Measurements from ENCODE around the gene FIBP.

The FIBP gene

DNA sequence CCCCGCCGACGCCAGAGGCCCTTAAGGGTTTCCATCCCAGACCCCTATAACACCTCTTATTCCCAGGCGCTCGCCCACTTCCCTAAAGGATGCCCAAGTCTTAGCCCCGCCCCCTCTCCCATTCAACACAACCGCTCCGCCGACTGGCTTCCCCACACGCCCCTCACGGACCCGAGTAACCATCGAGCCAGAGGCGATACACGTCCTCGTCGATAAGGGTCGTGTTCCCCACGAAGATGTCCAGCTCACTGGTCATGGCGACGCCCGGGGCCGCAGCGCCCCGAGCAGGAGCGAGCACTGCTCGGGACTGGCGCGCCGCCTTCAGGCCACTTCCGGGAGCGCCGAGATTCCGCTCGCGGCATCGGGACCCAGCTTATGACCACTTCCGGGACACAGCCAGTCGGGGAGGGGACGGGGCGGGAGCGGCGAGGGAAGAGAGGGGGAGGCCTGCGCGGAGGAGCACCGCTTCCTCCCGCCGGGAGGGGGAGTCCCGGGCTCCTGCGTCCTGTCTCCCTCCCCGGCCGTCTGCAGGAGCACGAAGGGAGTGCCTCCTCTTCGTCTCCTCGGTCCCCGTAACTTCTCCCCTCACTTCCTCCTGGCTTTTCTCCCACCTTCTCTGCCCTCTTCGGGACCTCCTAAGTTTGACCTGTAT lies at the start of gene FIBP:
FIBP (minus strand) TSS at position 309 of the 652 bp plus-strand sequence; CDS start at position 256, 53 bp downstream.
- peak; percentile 86 for DNase-seq (ENCODE audit: low read depth)

DNA sequence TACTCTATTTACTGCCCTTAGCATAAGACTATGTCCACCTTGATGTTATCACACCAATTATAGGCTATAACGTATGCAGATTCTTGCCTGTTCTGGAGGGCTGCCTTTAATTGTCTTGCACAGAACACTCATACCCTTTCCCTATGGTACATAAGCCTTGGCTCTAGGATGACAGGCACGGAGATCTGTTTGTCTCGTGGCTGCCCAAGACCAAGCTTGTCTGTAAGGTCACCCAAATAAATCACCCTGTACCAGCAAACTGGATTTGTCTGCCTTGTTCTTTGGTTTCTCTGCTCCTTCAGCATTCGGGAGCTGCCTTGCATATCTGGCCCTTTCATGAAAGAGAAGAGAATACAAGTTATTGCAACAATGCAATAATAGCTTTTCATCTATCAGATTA lies 49.5 kb upstream of the FIBP start:
- no peak for DNase-seq (ENCODE audit: low read depth)

DNA sequence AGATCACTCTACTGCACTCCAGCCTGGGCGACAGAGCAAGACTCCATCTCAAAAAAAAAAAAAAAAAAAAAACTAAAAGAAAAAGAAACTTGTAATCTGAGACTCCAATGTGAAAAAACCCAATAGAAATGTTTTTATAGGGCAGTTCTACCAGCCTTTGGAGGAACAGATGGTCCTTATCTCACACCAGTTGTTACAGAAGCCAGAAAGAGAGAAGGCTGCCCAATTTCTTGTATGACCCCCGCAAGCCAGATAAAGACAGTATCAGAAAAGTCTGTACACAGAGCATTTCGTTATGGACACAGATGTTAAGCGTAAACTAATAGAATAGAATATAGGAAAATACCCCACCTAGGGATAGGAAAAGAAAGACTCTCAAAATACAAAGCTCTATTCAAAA lies 45.7 kb upstream of the FIBP start:
- DNase-seq (ENCODE audit: low read depth): no peak

DNA sequence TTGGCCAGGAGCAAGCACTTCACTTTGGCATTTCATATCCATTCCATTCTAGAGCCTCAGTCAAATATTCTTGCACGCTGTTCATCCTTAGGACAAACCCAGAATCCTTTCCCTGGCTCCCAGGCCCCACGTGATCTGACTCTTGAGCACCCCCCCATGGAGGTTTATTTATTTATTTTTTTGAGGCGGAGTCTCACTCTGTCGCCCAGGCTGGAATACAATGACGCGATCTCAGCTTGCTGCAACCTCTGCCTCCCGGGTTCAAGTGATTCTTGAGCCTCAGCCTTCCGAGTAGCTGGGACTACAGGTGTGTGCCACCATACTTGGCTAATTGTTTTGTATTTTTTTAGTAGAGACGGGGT lies 44.3 kb upstream of the FIBP start:
- no peak for DNase-seq (ENCODE audit: low read depth)

GRCh38 chr11:65931773-65932557 lies 43.7 kb upstream of the FIBP start:
- no peak for DNase-seq (ENCODE audit: low read depth)

DNA sequence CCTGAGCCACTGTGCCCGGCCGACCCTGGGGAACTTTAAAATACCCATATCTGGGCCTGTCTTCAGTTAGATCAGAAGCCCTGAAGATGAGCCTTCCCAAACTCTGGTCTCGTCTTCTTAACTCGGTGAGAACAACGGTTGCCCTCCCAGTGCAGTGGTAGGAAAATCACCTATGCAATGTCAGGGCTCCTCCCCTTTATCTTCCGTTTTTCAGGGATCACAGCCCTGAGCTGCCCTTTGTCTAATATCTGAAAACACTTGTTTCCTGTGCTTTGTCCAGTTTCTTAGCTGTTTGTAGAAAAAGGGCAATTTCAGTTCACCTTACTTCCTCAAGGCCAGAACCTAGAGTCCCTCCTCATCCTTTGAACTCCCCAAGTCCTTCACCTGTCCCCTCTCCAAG lies 40.4 kb upstream of the FIBP start:
- no peak for DNase-seq (ENCODE audit: low read depth)

DNA sequence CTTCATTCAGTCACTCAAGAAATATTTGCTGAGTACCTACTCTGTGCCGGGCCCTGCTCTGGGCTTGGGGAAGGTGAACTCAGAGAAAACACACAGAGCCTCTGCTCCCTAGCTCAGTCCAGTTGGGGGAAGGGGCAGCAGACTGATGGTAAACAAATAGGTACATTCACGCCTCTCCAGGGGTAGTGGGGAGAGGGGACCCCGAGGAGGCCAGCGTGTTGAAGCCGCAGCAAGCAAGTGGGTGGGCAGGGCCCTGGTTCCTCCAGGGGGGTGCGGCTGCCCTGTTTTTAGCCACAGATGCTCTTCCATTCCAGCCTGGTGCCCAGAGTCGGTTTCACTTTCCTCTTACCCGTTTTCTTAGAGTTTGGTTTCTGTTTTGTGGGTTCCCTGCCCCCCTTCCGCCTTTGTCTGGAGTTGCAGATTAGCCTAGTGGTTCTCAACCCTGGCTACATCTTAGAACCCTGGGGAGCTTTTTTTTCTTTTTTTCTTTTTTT lies 39.7 kb upstream of the FIBP start:
- no peak for DNase-seq (ENCODE audit: low read depth)

GRCh38 chr11:65925397-65925796 lies 37.1 kb upstream of the FIBP start:
- DNase-seq (ENCODE audit: low read depth): no peak

DNA sequence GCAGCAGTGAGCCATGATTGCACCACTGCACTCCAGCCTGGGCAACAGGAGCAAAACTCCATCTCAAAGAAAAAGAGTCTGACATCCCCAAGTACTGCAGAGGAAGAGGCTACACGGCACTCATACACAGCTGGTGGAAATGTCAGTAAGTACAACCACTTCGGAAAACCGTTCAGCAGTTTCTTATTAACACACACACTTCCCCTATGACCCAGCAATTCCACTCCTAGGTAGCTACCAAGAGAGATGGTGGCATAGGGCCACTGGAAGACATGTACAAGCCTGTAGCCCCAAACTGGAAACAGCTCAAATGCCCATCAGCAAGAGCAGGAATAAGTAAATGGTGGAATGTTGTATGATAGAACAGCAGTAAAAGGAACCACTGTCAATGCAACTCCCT lies 34.3 kb upstream of the FIBP start:
- DNase-seq (ENCODE audit: low read depth): no peak

DNA sequence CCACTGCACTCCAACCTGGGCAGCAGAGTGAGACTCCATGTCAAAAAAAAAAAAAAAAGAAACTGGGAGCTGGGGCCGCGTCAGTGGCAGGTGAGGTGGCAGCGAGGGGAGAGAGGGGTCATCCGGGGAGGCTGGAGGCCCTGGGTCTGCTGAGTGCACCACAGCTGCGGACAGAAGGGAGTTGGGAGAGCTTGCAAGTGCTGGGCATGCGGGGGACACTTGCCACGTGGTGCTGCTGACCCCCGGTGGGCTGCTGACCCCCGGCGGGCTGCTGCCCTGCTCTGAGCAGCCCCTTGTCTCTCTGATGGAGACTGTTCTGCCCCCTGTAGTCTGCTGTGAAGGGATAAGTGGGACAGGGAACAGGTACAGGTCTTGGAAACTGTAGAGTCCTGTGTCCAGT lies 33.6 kb upstream of the FIBP start:
- DNase-seq (ENCODE audit: low read depth): no peak

DNA sequence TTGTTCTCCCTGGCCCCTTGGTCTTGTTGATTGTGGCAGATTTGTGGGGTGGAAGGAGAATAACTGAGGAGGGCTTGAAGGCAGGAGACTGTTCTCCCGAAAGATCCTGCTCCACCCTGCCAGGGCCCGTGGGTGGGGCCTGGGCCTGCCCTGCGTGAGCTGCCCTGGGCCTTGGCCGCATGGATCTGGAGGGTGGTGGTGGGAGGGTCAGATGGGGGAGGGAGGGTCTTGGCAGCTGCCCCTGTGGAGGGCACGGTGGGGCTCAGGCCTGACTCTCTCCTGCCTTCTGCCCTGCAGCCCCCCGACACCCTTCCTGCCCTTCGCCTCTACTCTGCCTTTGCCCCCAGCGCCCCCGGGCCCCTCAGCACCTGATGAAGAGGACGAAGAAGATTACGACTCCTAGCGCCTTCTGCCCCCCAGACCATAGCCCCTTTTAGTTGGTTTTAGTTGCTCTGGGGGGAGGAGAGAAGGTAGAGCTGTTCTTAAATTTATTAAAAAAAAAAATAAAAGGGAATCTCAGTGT lies 32.8 kb upstream of the FIBP start:
- no peak for DNase-seq (ENCODE audit: low read depth)

DNA sequence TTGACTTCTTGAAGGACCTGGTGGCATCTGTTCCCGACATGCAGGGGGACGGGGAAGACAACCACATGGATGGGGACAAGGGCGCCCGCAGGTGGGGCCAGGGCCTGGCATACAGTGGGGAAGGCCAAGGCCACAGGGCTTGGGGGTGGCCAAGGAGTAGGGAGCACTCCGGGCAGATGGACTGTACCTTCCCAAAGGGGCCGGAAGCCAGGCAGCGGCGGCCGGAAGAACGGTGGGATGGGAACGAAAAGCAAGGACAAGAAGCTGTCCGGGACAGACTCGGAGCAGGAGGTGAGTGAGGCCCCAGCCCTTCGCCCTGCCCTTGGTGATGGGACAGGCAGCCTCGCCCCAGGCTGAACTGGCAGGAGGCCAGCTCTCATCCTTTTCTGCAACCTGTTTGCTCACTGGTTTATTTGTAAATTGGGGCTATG lies 32.1 kb upstream of the FIBP start:
- DNase-seq (ENCODE audit: low read depth): no peak

GRCh38 chr11:65919573-65920371 lies 31.5 kb upstream of the FIBP start:
- DNase-seq (ENCODE audit: low read depth): no peak

DNA sequence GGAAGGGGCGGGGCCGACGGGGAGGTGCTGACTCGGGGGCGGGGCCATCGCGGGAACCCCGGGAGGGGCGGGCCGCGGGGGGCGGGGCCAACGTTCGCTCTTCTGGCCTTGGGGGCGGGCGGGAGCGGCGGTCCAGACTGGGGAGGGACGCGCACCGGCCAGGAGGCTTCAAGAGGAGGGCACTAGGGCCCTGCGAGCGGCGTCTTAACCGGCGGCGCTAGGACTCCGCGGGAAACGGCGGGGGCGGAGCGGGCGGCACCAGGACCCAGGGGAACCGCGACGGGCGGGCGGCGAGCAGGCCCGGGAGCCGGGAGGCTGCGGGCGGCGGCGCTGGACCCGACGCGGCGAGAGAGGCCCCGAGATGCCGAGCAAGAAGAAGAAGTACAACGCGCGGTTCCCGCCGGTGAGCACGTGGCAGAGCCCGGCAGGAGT lies 30.9 kb upstream of the FIBP start, which contains the start of gene DRAP1:
DRAP1 (plus strand) TSS at position 286 of the 432 bp plus-strand sequence; CDS start at position 362, 76 bp downstream.
- peak; percentile 65 for DNase-seq (ENCODE audit: low read depth)

DNA sequence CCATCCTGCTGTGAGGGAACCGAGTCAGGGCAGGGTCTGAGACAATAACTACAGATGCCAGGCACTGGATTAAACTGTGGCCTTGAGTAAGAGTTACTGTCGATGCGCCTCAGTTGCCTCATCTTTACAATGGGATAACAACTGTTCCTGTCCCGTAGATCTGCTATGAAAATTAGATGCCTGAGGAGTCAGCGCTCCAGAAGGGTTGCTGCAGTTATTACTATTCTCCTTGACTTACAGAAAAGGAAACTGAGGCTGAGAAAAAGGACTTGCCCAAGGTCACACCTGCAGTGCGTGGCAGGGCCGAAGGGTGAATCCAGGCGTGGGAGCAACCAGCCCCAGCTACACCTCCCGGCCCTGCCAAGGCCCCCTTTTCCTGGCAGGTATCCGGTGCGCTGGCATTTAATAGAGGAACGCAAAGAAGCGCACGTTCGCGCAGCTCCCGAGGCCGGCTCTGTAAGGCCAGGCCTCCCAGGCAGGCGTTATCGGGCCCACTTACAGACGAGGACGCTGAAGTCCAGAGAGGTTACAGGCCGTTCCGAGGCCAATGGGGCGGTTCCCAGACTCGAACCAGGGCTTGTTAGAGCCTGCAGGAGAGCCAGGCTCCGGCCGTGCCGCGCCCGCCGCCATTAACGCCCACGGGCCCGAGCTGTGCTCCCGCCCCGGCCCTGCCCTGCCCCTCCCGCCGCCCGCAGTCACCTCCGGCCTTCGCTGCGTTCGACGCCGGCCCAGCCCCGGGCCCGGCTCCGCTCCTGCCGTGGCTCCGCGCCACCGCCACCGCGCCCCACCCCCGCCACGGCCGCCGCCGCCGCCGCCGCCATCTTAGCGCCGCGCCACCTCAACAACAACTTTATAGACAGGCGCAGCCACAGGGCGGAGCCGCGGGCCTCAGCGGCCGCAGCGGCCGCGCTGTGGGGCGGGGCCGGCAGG lies 30.2 kb upstream of the FIBP start, which contains the start of gene C11orf68:
C11orf68 (minus strand) TSS at position 852 of the 930 bp plus-strand sequence; CDS start at position 821, 31 bp downstream.
- DNase-seq (ENCODE audit: low read depth): no peak

GRCh38 chr11:65917434-65918210 lies 29.4 kb upstream of the FIBP start:
- DNase-seq (ENCODE audit: low read depth): no peak

DNA sequence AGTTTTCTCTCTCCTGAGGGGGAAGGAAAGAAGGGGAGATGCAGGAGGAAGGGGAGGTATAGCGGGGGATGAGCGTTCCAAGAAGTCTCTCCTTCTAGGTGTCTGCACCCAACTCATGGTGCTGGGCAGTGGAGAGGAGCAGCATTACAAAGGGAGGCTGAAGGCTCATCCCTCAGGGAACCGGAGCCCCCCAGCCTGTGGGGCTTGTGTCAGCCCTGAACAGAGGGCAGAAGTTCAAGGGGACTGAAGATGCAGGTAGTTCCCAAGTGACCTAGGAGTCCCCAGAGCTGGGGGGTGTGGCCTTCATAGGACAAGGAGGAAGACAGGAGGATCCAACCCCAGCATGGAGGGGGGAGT lies 28.8 kb upstream of the FIBP start:
- no peak for DNase-seq (ENCODE audit: low read depth)

DNA sequence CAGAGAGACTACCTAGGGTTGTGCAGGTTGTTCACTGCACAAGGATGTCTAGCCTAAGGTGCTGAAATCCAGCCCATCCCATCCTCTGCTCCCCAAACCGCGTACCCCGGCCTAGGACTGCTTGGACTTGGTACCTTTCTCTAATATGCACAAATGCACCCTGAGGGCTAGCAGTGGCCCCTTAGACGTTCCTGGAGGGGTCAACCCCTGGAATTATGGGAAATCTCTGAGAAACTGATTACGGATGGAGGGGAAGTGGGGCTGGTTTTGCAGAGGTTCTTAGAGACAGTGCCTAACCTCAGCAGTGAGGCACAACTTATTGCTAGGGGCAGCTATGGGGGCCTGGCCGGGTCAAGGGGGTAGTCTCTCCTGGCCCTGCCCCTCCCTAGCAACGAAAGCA lies 28.1 kb upstream of the FIBP start:
- no peak for DNase-seq (ENCODE audit: low read depth)

DNA sequence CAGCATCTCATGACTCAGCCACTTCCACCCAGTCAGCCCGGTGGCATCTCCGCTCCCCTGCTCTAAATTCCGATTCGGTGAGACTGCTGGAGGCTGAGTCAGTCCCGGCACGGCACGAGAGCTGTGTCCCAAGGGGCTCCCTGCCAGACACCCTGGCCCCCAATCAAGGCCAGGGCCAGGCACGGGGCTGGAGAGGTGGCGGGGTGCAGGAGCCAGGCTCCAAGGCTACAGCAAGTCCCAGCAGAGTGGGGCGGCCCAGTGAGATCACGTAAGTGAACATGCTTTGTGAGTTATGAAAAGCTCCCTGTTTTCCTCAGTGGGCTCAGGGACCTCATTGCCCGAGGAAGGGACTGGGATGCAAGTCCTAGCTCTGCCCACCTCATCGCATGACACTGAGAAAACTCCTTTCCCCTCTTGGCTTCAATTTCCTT lies 27.6 kb upstream of the FIBP start:
- peak; percentile 97 for DNase-seq (ENCODE audit: low read depth)

DNA sequence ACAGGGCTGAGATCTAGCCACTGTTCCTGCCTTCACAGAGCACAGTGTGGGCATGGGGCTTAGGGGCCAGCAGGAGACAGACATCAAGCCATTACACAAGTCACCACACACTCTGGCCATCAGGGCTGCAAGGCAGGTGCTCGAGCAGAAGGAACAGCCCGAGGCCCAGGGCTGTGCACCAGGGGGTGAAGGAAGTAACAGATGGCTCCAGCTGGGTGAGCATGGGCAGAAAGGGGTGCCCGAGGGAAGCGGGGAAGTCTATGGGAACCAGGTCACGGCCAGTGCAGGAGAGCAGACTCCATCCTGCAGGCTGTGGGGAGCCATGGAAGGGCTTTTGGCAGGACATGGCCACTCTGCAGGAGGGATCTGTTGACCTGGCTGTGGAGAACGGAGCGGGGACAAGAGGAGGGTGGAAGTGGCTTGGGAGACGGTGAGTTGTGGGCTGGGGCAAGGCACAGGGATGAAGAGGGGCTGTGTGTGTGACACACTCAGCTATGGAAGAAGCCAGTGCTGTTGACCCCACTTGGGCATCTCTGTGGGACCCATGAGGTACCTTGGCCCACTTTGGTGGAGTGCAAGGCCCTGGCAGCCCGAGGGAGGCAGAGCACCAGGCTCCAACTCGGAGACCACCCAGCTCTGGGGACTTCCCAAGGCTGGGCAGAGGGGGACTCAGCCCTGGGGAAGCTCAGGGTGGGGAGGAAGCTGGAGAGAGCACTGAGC lies 27.0 kb upstream of the FIBP start:
- no peak for DNase-seq (ENCODE audit: low read depth)

Data from HS-5 (cell line).